Heart left ventricle (tissue), 16 donors: ENCODE data around the gene TSPAN14. TPM values are rescaled to one million over a fixed set of nuclear protein-coding genes. Genes with fewer than 3 reads are reported as not detected.
A peak's percentile ranks its signal among the peaks of the same experiment; 100 is the strongest.

Source experiments
- ATAC-seq, 4 donors: fragments of 200-7000 bp; cut with Tn5 transposase; one replicate each; pipeline ENCODE4 v1.9.1; 2020 to 2022; ENCODE audit warnings: moderate library complexity in 4 of 4, mild to moderate bottlenecking in 3 of 4, moderate number of reproducible peaks in 1 of 4
- DNase-seq, 5 donors: peaks; one replicate each; pipeline ENCODE4 v3.0.0-alpha.2; 2020
- H3K27ac ChIP-seq, 12 donors: fragments of 200-600 bp; sonication (generic) in 4 of 12; one replicate each; pipeline versions ENCODE4 v1.5.0 to v1.8.0; 2016 to 2022; ENCODE audit warnings: mild to moderate bottlenecking in 2 of 12
- H3K27me3 ChIP-seq, 9 donors: fragments of 200-600 bp; sonication (generic) in 2 of 9; one replicate each; pipeline versions ENCODE4 v1.5.1 to v1.8.0; 2016 to 2022; ENCODE audit warnings: mild to moderate bottlenecking in 3 of 9
- H3K36me3 ChIP-seq, 9 donors: fragments of 200-600 bp; sonication (generic) in 2 of 9; one replicate each; pipeline versions ENCODE4 v1.5.0 to v1.8.0; 2018 to 2022; ENCODE audit warnings: mild to moderate bottlenecking in 2 of 9
- H3K4me1 ChIP-seq, 12 donors: fragments of 200-600 bp; sonication (generic) in 4 of 12; one replicate each; pipeline versions ENCODE4 v1.5.0 to v1.8.0; 2016 to 2022; ENCODE audit warnings: mild to moderate bottlenecking in 3 of 12
- H3K4me3 ChIP-seq, 12 donors: fragments of 200-600 bp; sonication (generic) in 4 of 12; one replicate each; pipeline versions ENCODE4 v1.5.0 to v1.8.0; 2017 to 2022; ENCODE audit warnings: mild to moderate bottlenecking in 9 of 12, moderate library complexity in 4 of 12
- H3K9me3 ChIP-seq, 12 donors: fragments of 200-600 bp; sonication (generic) in 4 of 12; one replicate each; pipeline versions ENCODE4 v1.5.0 to v1.8.0; 2016 to 2022; ENCODE audit warnings: mild to moderate bottlenecking in 1 of 12
- CTCF ChIP-seq, 12 donors: fragments of 200-600 bp; sonication (generic) in 4 of 12; IDR thresholded peaks; one replicate each; pipeline versions ENCODE4 v1.5.0 to v1.8.0; 2018 to 2022; ENCODE audit warnings: antibody characterized with exemption in 12 of 12, mild to moderate bottlenecking in 5 of 12
- POLR2A ChIP-seq, 2 donors: fragments of 450-650 bp; IDR thresholded peaks; one replicate each; pipeline ENCODE4 v1.6.1; 2017; ENCODE audit warnings: antibody characterized with exemption in 2 of 2, mild to moderate bottlenecking in 2 of 2, moderate library complexity in 2 of 2
- WGBS, 4 donors: extraction: QIAGEN DNeasy Blood & Tissue Kit in 2 of 4; methylation state at CpG; one replicate each; pipeline versions ENCODE4 v1.1.5 to v1.1.7; 2013 to 2018; 5-methylcytosine and 5-hydroxymethylcytosine counted together
- intact Hi-C, 10 donors: fragments of 100-400 bp; cut with DNase I; formaldehyde crosslinking; loops; one replicate each; pipeline versions ENCODE4 v1.11.1 to v1.14.2; 2022
- polyA plus RNA-seq, 2 donors: library from polyadenylated mRNA; stranded (reverse); fragments of 200-250 nt; gene quantifications; one replicate each; pipeline ENCODE4 v1.2.3, GENCODE V29; 2013
- total RNA-seq, 9 donors: library from RNA; depleted of rRNA in 2 of 9; stranded (reverse); fragments of >200 nt in 2 of 9; fragmentation: NEBNext Ultra II Directional in 3 of 9; extraction: Animal tissue kit (Norgen Biotek cat#: 25700) in 3 of 9; gene quantifications; one replicate each; pipeline versions ENCODE4 v1.1.0 to v1.2.4, GENCODE V29; 2016 to 2023
- donor health status: ischemic (EF 13 %, LVEDD 7.1; RV severe dilation, severe dysfunction).
- donor health status: healthy with polysubstance abuse.
- donor health status: DM: no; HTN: yes; CAD: no.
- donor health status: DM: no; HTN: no; CAD: no.
- donor health status: ischemic (EF 25% LVEDD 6.9; RV normal size, moderate dysfunction).
- donor health status: ischemic (EF 25% LVEDD 5.7; RV mildly dilated, moderate dysfunction).
- donor health status: healthy.
- donor health status: DM: yes; HTN: yes; CAD: no.
- donor health status: ischemic (EF 35%, LVEDD 5.7; RV mildly dilated, moderate dysfunction).
- donor health status: nonischemic (EF 11% LVEDD 7.7; RV severe dilation, severe dysfunction).
- donor health status: DM: yes; HTN: yes; CAD: no.
- donor health status: PGD.
- donor health status: ischemic (EF 29% LVEDD 5.4; RV normal size, mild dysfunction).
- donor health status: nonischemic (EF 23%, LVEDD 6.1; RV moderate dilation, normal function).

Gene TSPAN14
- total and polyA plus RNA-seq, 11 donors: 17.4 to 71.5 (median 39.6) TPM

GRCh38 chr10:80519936-80520650 lies 66.0 kb downstream of the TSPAN14 start:
- ATAC-seq (no peak), DNase-seq (no peak)
- intact Hi-C loops: no loop called here
- Histone ChIP-seq H3K27me3 (no peaks in the 10 kb centered on the region), H3K9me3 (no peaks in the 10 kb centered on the region), H3K27ac (peak overlapping the region in 6 of 12 donors; percentile 17 to 64 (median 42)), H3K36me3 (peaks cover 0 to 64% (median 45%) of the 10 kb centered on the region in 9 donors), H3K4me3 (no peak overlapping the region), H3K4me1 (peaks cover 3 to 56% (median 35%) of the 10 kb centered on the region in 12 donors)
- TF ChIP-seq CTCF (IDR thresholded peaks at IDR 0.05): no peak
- TF ChIP-seq POLR2A (IDR thresholded peaks at IDR 0.05): no peak
- WGBS, 4 donors: 86 to 89% (median 88%) methylated on average over 14 of the region's 14 CpGs

- WGBS, 4 donors: 81 to 83% (median 83%) methylated on average over 10 of the region's 10 CpGs
Measured at GRCh38 chr10:80520661-80521470, 66.8 kb downstream of the TSPAN14 start.

GRCh38 chr10:80522756-80523363 lies 68.8 kb downstream of the TSPAN14 start:
- intact Hi-C loops: no loop called here
- Histone ChIP-seq H3K9me3 (no peaks in the 10 kb centered on the region), H3K27ac (no peak overlapping the region), H3K4me1 (peaks cover 3 to 66% (median 24%) of the 10 kb centered on the region in 12 donors), H3K4me3 (no peak overlapping the region), H3K36me3 (peaks cover 0 to 36% (median 22%) of the 10 kb centered on the region in 9 donors), H3K27me3 (no peaks in the 10 kb centered on the region)
- 63 to 79% (median 73%) methylated on average over 8 of the region's 8 CpGs for WGBS, 4 donors
- DNase-seq (no peak), ATAC-seq (peak in 1 of 4 donors; percentile 3)
- TF ChIP-seq CTCF (IDR thresholded peaks at IDR 0.05): no peak
- TF ChIP-seq POLR2A (IDR thresholded peaks at IDR 0.05): no peak

More at GRCh38 chr10:80520661-80521470, 66.8 kb downstream of the TSPAN14 start:
- Histone ChIP-seq H3K27me3 (no peaks in the 10 kb centered on the region), H3K36me3 (peaks cover 0 to 56% (median 37%) of the 10 kb centered on the region in 9 donors), H3K27ac (no peak overlapping the region), H3K4me1 (peaks cover 3 to 63% (median 35%) of the 10 kb centered on the region in 12 donors), H3K9me3 (no peaks in the 10 kb centered on the region), H3K4me3 (no peak overlapping the region)
- intact Hi-C loops: no loop called here
- ATAC-seq (no peak), DNase-seq (peak in 1 of 5 donors; percentile 22)
- TF ChIP-seq CTCF (IDR thresholded peaks at IDR 0.05) (no peak), POLR2A (IDR thresholded peaks at IDR 0.05) (no peak)
